H9 (cell line): Measurements from ENCODE around the gene KCNMA1. TPM values are rescaled to one million over a fixed set of nuclear protein-coding genes. Genes with fewer than 3 reads are reported as not detected.

Experiments
- DNase-seq: peaks from one replicate; pipeline ENCODE4 v3.0.0-alpha.2; 2017
- H2AFZ ChIP-seq: one replicate; pipeline ENCODE4 v1.6.1; 2013; ENCODE audit warnings: mild to moderate bottlenecking, low read length, control low read depth, moderate library complexity
- H2AK5ac ChIP-seq: 2 replicates; pipeline ENCODE4 v1.6.1; 2013; ENCODE audit warnings: low read length, control low read depth, mixed read lengths; ENCODE audit not compliant: insufficient read length
- H2BK120ac ChIP-seq: one replicate; pipeline ENCODE4 v1.6.1; 2013; ENCODE audit warnings: low read depth, mild to moderate bottlenecking, low read length, control low read depth, inconsistent platforms; ENCODE audit not compliant: poor library complexity, severe bottlenecking
- H2BK12ac ChIP-seq: 2 replicates; pipeline ENCODE4 v1.6.1; 2013; ENCODE audit warnings: low read length, control low read depth, mixed read lengths, low read depth; ENCODE audit not compliant: insufficient read length
- H2BK15ac ChIP-seq: 2 replicates; pipeline ENCODE4 v1.6.1; 2013; ENCODE audit warnings: low read depth, low read length, control low read depth
- H2BK20ac ChIP-seq: one replicate; pipeline ENCODE4 v1.6.1; 2013; ENCODE audit warnings: low read depth, mild to moderate bottlenecking, low read length, control low read depth, inconsistent platforms; ENCODE audit not compliant: poor library complexity, severe bottlenecking
- H2BK5ac ChIP-seq: 2 replicates; pipeline ENCODE4 v1.6.1; 2013; ENCODE audit warnings: low read length, control low read depth, mixed read lengths; ENCODE audit not compliant: insufficient read length
- H3K14ac ChIP-seq: 2 replicates; pipeline ENCODE4 v1.6.1; 2013; ENCODE audit warnings: low read length, control low read depth; ENCODE audit not compliant: insufficient read depth
- H3K18ac ChIP-seq: 2 replicates; pipeline ENCODE4 v1.6.1; 2013; ENCODE audit warnings: low read depth, mild to moderate bottlenecking, mixed read lengths, low read length, control low read depth; ENCODE audit not compliant: insufficient read length
- H3K23ac ChIP-seq: 2 replicates; pipeline ENCODE4 v1.6.1; 2013; ENCODE audit warnings: low read length, control low read depth, mixed read lengths, low read depth; ENCODE audit not compliant: insufficient read length
- H3K23me2 ChIP-seq: 2 replicates; pipeline ENCODE4 v1.6.1; 2013; ENCODE audit warnings: low read depth, mild to moderate bottlenecking, mixed read lengths, low read length, control low read depth; ENCODE audit not compliant: insufficient read length, poor library complexity, severe bottlenecking
- H3K27ac ChIP-seq: 2 replicates; pipeline ENCODE4 v1.5.1; 2013; ENCODE audit warnings: low read length, control low read depth, mixed read lengths, low read depth; ENCODE audit not compliant: insufficient read length
- H3K27me3 ChIP-seq: 2 replicates; pipeline ENCODE4 v1.6.1; 2013; ENCODE audit warnings: low read length, control low read depth, inconsistent platforms; ENCODE audit not compliant: insufficient read depth
- H3K4ac ChIP-seq: 2 replicates; pipeline ENCODE4 v1.6.1; 2013; ENCODE audit warnings: low read depth, mild to moderate bottlenecking, control low read depth, inconsistent platforms, low read length, moderate library complexity
- H3K4me1 ChIP-seq: 2 replicates; pipeline ENCODE4 v1.6.1; 2013; ENCODE audit warnings: low read length, control low read depth, inconsistent platforms; ENCODE audit not compliant: insufficient read depth
- H3K4me2 ChIP-seq: 2 replicates; pipeline ENCODE4 v1.6.1; 2013; ENCODE audit warnings: low read length, control low read depth, mixed read lengths; ENCODE audit not compliant: insufficient read length, insufficient read depth
- H3K56ac ChIP-seq: 2 replicates; pipeline ENCODE4 v1.6.1; 2013; ENCODE audit warnings: low read depth, mild to moderate bottlenecking, mixed read lengths, low read length, control low read depth; ENCODE audit not compliant: insufficient read length
- H3K79me1 ChIP-seq: 2 replicates; pipeline ENCODE4 v1.6.1; 2013; ENCODE audit warnings: low read depth, mild to moderate bottlenecking, moderate library complexity, low read length, control low read depth, inconsistent platforms; ENCODE audit not compliant: insufficient read depth, poor library complexity, severe bottlenecking
- H3K79me2 ChIP-seq: 2 replicates; pipeline ENCODE4 v1.6.1; 2013; ENCODE audit warnings: low read length, control low read depth, inconsistent platforms; ENCODE audit not compliant: insufficient read depth
- H3K9ac ChIP-seq: 2 replicates; pipeline ENCODE4 v1.6.1; 2013; ENCODE audit warnings: low read length, control low read depth, mixed read lengths; ENCODE audit not compliant: insufficient read length; ENCODE audit errors: extremely low read depth
- H3K9me3 ChIP-seq: one replicate; pipeline ENCODE4 v1.6.1; 2013; ENCODE audit warnings: low read depth, low read length, inconsistent platforms; ENCODE audit not compliant: control insufficient read depth
- H3T11ph ChIP-seq: one replicate; pipeline ENCODE4 v1.6.1; 2013; ENCODE audit warnings: mild to moderate bottlenecking, low read length, control low read depth, inconsistent platforms
- H4K20me1 ChIP-seq: one replicate; pipeline ENCODE4 v1.6.1; 2013; ENCODE audit not compliant: control insufficient read depth, insufficient read length, insufficient read depth
- H4K5ac ChIP-seq: 2 replicates; pipeline ENCODE4 v1.6.1; 2013; ENCODE audit warnings: low read depth, mild to moderate bottlenecking, mixed read lengths, low read length, control low read depth; ENCODE audit not compliant: insufficient read length
- H4K8ac ChIP-seq: replicated peaks from 2 replicates; pipeline ENCODE4 v1.6.1; 2013; ENCODE audit warnings: low read length, control low read depth, mixed read lengths, low read depth; ENCODE audit not compliant: insufficient read length
- H4K91ac ChIP-seq: 2 replicates; pipeline ENCODE4 v1.6.1; 2013; ENCODE audit warnings: low read depth, mild to moderate bottlenecking, moderate library complexity, mixed read lengths, low read length, control low read depth; ENCODE audit not compliant: insufficient read length
- H3K27ac Mint-ChIP-seq, 3 experiments: 2 replicates in 2 of 3; 3 replicates in 1 of 3; pipeline ENCODE4 v1.8.0; 2020 to 2021; ENCODE audit warnings: mixed read lengths in 3 of 3, mild to moderate bottlenecking in 1 of 3, moderate library complexity in 1 of 3
- H3K27me3 Mint-ChIP-seq: 2 replicates; pipeline ENCODE4 v1.8.0; 2021; ENCODE audit warnings: low read depth, mild to moderate bottlenecking, moderate library complexity, mixed read lengths
- H3K36me3 Mint-ChIP-seq, 3 experiments: 2 replicates in 2 of 3; 3 replicates in 1 of 3; pipeline ENCODE4 v1.8.0; 2020 to 2021; ENCODE audit warnings: low read depth in 3 of 3, mixed read lengths in 3 of 3; ENCODE audit not compliant: insufficient read depth in 1 of 3
- H3K4me1 Mint-ChIP-seq, 2 experiments: 2 replicates each; pipeline ENCODE4 v1.8.0; 2020; ENCODE audit warnings: mixed read lengths in 2 of 2
- H3K4me3 Mint-ChIP-seq, 2 experiments: 2 replicates in 1 of 2; 3 replicates in 1 of 2; pipeline ENCODE4 v1.8.0; 2020 to 2021; ENCODE audit warnings: mild to moderate bottlenecking in 2 of 2, mixed read lengths in 2 of 2, moderate library complexity in 1 of 2
- H3K9me3 Mint-ChIP-seq, 2 experiments: 2 replicates in 1 of 2; 3 replicates in 1 of 2; pipeline ENCODE4 v1.8.0; 2020; ENCODE audit warnings: mild to moderate bottlenecking in 2 of 2, mixed read lengths in 2 of 2, moderate library complexity in 1 of 2
- WGBS: extraction: QIAGEN DNeasy Blood & Tissue Kit; methylation state at CpG from one replicate; pipeline ENCODE4 v1.1.7; 2013; ENCODE audit warnings: missing lambda C conversion rate, low lambda C conversion rate, mixed read lengths; ENCODE audit not compliant: insufficient read length; ENCODE audit errors: extremely low coverage; 5-methylcytosine and 5-hydroxymethylcytosine counted together
- total RNA-seq: library from RNA; stranded (reverse); gene quantifications from 2 replicates; pipeline ENCODE4 v1.2.1, GENCODE V29; 2021
- TF ChIP-seq, protein P1 (sequence below): fragments of 200-600 bp; sonication (generic); conservative IDR thresholded peaks from 3 replicates; pipeline ENCODE4 v1.8.0; 2021; ENCODE audit warnings: antibody characterized with exemption, mild to moderate bottlenecking

The KCNMA1 gene
- total RNA-seq, 1 experiment from 2014 or later, result 2.0 TPM

- no peak overlapping the region for H3K4me3 Mint-ChIP-seq
- Histone ChIP-seq H3K27ac (no peak overlapping the region), H2BK20ac (no peak overlapping the region), H2BK120ac (no peak overlapping the region), H3K9me3 (no peaks in the 10 kb centered on the region), H3K4me1 (no peaks in the 10 kb centered on the region), H3K18ac (no peak overlapping the region), H3K27me3 (no peaks in the 10 kb centered on the region), H2AK5ac (no peak overlapping the region), H4K8ac (no peak overlapping the region), H3K14ac (no peak overlapping the region), H4K5ac (no peak overlapping the region), H2BK5ac (no peak overlapping the region), H3K23ac (no peak overlapping the region), H3K4me2 (no peak overlapping the region), H3K79me1 (no peaks in the 10 kb centered on the region), H3K56ac (no peak overlapping the region), H2BK12ac (no peak overlapping the region), H3K9ac (no peak overlapping the region), H2BK15ac (no peak overlapping the region), H4K91ac (no peak overlapping the region), H3K79me2 (no peaks in the 10 kb centered on the region), H3K23me2 (no peaks in the 10 kb centered on the region), H3K4ac (no peak overlapping the region), H2AFZ (no peak overlapping the region), H3T11ph (no peak overlapping the region), H4K20me1 (no peaks in the 10 kb centered on the region)
- H3K9me3 Mint-ChIP-seq, result no peaks in the 10 kb centered on the region
- no peaks in the 10 kb centered on the region for H3K4me1 Mint-ChIP-seq
- peaks cover 10% of the 10 kb centered on the region for H3K27me3 Mint-ChIP-seq
- WGBS, result no CpG with 5 or more reads among the region's 2 CpGs
- TF ChIP-seq, protein P1, sequence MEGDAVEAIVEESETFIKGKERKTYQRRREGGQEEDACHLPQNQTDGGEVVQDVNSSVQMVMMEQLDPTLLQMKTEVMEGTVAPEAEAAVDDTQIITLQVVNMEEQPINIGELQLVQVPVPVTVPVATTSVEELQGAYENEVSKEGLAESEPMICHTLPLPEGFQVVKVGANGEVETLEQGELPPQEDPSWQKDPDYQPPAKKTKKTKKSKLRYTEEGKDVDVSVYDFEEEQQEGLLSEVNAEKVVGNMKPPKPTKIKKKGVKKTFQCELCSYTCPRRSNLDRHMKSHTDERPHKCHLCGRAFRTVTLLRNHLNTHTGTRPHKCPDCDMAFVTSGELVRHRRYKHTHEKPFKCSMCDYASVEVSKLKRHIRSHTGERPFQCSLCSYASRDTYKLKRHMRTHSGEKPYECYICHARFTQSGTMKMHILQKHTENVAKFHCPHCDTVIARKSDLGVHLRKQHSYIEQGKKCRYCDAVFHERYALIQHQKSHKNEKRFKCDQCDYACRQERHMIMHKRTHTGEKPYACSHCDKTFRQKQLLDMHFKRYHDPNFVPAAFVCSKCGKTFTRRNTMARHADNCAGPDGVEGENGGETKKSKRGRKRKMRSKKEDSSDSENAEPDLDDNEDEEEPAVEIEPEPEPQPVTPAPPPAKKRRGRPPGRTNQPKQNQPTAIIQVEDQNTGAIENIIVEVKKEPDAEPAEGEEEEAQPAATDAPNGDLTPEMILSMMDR, result no peak
- no peak for DNase-seq
- no peak overlapping the region for H3K27ac Mint-ChIP-seq
- no peaks in the 10 kb centered on the region for H3K36me3 Mint-ChIP-seq
Observed at GRCh38 chr10:77074104-77074624, 563.4 kb downstream of the KCNMA1 start.
